ENCODE results near the gene PCGF1. TPM values are rescaled to one million over a fixed set of nuclear protein-coding genes. Genes with fewer than 3 reads are reported as not detected.

The PCGF1 gene
- total and polyA plus RNA-seq, 9 of the 15 experiments (the other 6 are each of a cell fraction or from before 2014, with no cell fraction given) = 20.3 to 45.7 (median 29.3) TPM

- TF ChIP-seq, protein P1, sequence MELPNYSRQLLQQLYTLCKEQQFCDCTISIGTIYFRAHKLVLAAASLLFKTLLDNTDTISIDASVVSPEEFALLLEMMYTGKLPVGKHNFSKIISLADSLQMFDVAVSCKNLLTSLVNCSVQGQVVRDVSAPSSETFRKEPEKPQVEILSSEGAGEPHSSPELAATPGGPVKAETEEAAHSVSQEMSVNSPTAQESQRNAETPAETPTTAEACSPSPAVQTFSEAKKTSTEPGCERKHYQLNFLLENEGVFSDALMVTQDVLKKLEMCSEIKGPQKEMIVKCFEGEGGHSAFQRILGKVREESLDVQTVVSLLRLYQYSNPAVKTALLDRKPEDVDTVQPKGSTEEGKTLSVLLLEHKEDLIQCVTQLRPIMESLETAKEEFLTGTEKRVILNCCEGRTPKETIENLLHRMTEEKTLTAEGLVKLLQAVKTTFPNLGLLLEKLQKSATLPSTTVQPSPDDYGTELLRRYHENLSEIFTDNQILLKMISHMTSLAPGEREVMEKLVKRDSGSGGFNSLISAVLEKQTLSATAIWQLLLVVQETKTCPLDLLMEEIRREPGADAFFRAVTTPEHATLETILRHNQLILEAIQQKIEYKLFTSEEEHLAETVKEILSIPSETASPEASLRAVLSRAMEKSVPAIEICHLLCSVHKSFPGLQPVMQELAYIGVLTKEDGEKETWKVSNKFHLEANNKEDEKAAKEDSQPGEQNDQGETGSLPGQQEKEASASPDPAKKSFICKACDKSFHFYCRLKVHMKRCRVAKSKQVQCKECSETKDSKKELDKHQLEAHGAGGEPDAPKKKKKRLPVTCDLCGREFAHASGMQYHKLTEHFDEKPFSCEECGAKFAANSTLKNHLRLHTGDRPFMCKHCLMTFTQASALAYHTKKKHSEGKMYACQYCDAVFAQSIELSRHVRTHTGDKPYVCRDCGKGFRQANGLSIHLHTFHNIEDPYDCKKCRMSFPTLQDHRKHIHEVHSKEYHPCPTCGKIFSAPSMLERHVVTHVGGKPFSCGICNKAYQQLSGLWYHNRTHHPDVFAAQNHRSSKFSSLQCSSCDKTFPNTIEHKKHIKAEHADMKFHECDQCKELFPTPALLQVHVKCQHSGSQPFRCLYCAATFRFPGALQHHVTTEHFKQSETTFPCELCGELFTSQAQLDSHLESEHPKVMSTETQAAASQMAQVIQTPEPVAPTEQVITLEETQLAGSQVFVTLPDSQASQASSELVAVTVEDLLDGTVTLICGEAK (IDR thresholded peaks at IDR 0.05) = peak; percentile 33; the same call in 1 of the 2 replicates
- TF ChIP-seq, protein P1 (CRISPR knock-in tag; IDR thresholded peaks at IDR 0.05) = no peak
- no peak for TF ChIP-seq EWSR1 (IDR thresholded peaks at IDR 0.05; ENCODE audit: borderline replicate concordance, low read depth, partially characterized antibody)
- TF ChIP-seq, protein P2, sequence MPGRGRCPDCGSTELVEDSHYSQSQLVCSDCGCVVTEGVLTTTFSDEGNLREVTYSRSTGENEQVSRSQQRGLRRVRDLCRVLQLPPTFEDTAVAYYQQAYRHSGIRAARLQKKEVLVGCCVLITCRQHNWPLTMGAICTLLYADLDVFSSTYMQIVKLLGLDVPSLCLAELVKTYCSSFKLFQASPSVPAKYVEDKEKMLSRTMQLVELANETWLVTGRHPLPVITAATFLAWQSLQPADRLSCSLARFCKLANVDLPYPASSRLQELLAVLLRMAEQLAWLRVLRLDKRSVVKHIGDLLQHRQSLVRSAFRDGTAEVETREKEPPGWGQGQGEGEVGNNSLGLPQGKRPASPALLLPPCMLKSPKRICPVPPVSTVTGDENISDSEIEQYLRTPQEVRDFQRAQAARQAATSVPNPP (IDR thresholded peaks at IDR 0.05; ENCODE audit: borderline replicate concordance, insufficient read depth, insufficient read length) = no peak
- no peak for TF ChIP-seq SPI1 (IDR thresholded peaks at IDR 0.05; ENCODE audit: borderline replicate concordance, low read depth, low read length)
- TF ChIP-seq ZNF436 (CRISPR knock-in tag; IDR thresholded peaks at IDR 0.05) = no peak
- TF ChIP-seq TAF15 (IDR thresholded peaks at IDR 0.05; ENCODE audit: low read depth, low read length) = no peak
- TF ChIP-seq IRF2 (CRISPR knock-in tag; IDR thresholded peaks at IDR 0.05) = no peak
- no peak for TF ChIP-seq MEF2A (IDR thresholded peaks at IDR 0.05; ENCODE audit: control insufficient read depth, low read depth, low read length)
- TF ChIP-seq CBX1 (IDR thresholded peaks at IDR 0.05; ENCODE audit: low read depth) = peak; percentile 56; the same call in 1 of the 2 replicates
- TF ChIP-seq PTTG1 (tag; IDR thresholded peaks at IDR 0.05; ENCODE audit: low read depth) = no peak
- no peak for TF ChIP-seq CHD4 (IDR thresholded peaks at IDR 0.05; ENCODE audit: insufficient read depth, insufficient replicate concordance, low read depth, low read length, poor library complexity, severe bottlenecking)
- no peak for TF ChIP-seq BCL6 (CRISPR knock-in tag; IDR thresholded peaks at IDR 0.05)
- no peak for TF ChIP-seq NR2F6 (CRISPR knock-in tag; IDR thresholded peaks at IDR 0.05)
- TF ChIP-seq BDP1 (IDR thresholded peaks at IDR 0.05; ENCODE audit: insufficient read depth, insufficient read length) = no peak
- TF ChIP-seq SMARCC2 (IDR thresholded peaks at IDR 0.05; ENCODE audit: low read depth) = no peak
- no peak for TF ChIP-seq LCOR (CRISPR knock-in tag; IDR thresholded peaks at IDR 0.05)
- TF ChIP-seq PRMT5 (CRISPR knock-in tag; IDR thresholded peaks at IDR 0.05) = no peak
Observed at GRCh38 chr2:74502720-74503505, 4.6 kb downstream of the PCGF1 start (continued).

Measured in K562 (cell line).